NOMO-1 (cell line): Measurements from ENCODE around the gene GIPR.
A peak's percentile ranks its signal among the peaks of the same experiment; 100 is the strongest.
"Not testable (repeated sequence)": the region's sequence is repeated elsewhere in the genome, so short reads cannot be mapped to it uniquely, and the experiment has no call there.

Source experiments
- DNase-seq, 2 experiments: peaks; one replicate each; lab custom pipeline; 2025; ENCODE audit not compliant: unreplicated experiment in 2 of 2; lab: John Stamatoyannopoulos, UW

Gene GIPR

DNA sequence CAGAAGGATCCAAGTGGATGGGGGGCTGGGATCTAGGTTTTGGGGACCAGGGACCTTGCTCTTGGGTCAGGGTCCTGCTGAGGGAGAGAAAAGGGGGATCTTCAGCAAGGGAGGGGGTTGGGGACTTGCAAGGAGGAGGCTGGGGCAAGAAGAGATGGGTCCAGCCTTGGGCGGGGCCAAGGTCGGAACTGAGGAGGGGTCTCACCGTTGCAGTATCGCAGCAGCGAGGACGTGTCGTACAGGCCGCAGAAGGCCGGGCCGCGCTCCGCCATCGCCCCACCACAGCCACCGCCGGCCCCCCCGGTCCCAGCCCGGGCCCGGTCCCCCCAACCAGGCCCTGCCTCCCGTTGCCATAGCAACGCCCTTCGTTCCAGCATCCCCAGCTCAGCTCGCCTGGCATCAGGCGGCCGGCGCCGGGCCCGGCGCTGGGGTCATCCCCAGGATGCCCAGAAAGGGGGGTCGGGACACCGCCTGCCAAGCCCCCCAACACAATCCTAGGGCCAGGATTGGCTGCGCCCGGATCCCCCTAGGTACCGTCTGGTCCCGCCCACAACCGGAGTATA is 22.9 kb upstream of the GIPR start:
- no peak for DNase-seq

DNA sequence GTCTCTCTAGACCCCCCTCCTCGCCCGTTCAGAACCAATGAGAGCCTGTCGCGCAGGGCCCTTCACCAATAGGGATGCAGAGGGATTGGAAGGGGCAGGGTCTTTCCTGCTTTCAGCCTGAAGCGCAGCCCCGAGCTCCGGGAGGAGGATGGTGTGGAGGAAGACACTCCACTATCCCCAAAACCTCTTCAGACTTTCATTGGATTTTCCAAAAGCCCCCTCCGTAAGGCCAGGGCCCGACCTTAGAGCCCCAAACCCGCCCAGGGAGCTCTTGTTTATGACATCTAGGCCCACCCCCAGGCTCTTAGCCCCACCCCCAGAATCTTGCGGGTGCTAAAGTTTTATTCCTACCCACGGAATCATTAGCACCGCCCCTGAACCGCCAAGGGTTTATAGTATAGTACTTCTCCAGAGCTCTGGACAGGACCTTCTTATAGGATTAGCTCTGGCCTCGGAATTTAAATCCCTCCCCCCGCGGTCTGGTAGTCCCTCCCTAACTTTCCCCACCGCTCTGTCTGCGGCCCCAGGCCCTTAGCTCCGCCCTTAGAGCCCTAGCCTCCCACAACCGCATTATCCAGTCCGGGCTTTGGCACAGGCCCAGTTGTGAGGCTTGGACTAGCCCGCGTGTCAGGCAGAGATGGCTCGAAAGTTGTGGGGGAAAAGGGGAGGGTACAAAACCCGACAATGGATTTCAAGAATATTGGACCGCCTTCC is 22.2 kb upstream of the GIPR start:
- DNase-seq = peak in 1 of 2 experiments; percentile 43

DNA sequence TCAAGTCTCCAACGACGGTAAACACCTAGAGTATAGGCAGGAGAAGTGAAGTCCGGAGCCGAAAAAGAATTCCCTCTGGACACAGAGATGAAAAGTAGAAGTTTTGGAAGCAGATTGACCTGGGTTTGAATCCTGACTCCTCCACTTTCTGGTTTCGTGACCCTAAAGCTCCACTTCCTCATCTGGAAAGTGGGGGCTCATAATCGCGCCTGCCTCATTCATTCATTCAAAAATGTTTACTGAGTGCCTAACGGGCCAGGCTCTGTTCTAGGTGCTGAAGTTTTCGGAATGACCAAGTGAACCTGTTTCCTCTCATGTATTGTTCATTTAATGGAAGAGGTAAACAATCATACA is 21.7 kb upstream of the GIPR start:
- no peak for DNase-seq

DNA sequence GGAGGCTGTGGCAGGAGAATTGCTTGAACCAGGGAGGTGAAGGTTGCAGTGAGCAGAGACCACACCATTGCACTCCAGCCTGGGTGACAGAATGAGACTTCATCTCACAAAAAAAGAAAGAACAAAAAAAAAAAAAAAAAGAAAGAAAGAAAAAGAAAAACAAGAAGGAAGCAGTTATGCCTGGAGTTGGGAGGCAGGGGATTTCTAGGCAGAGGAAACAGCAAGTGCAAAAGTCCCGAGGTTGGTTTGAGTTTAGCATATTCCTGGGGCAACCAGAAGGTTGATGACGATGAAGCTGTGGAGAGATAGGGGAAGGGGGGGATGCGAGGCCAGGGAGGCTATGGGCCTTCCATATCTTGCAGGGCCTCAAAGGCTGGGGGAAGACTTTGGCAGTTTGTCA is 17.3 kb upstream of the GIPR start:
- DNase-seq = no peak

DNA sequence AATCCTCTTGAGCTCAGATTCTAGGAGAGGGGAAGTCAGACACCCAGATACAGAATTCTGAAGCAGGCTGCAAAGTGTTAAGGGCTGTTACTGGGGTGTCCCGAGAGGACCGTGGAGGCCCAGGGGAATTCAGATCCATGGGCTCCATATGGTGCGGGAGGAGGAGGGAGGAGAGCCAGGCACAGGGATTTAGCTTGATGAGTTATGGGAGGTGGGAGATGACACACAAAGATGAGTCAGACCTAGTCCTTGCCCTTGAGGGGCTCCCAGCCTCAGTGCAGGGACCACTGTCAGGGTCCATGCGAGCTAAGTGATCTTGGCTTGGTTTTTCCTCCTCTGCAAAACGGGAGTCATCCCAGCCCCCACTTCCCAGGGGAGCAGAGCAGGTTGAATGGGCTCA is 14.4 kb upstream of the GIPR start:
- DNase-seq = no peak

DNA sequence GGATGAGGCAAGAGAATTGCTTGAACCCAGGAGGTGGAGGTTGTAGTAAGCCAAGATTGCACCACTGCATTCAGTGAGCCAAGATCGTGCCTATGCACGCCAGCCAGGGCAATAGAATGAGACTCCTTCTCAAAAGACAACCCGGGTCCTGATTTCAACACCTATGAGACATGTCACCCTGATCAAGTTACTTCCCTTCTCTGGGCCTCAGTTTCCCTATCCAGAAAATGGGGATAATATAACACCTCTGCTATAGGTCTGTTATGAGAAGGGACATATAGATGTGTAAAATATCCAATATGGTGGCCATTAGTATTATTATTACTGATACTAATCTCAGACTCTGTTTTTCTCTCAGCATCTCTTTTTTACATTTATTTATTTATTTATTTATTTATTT is 12.9 kb upstream of the GIPR start:
- DNase-seq = no peak

DNA sequence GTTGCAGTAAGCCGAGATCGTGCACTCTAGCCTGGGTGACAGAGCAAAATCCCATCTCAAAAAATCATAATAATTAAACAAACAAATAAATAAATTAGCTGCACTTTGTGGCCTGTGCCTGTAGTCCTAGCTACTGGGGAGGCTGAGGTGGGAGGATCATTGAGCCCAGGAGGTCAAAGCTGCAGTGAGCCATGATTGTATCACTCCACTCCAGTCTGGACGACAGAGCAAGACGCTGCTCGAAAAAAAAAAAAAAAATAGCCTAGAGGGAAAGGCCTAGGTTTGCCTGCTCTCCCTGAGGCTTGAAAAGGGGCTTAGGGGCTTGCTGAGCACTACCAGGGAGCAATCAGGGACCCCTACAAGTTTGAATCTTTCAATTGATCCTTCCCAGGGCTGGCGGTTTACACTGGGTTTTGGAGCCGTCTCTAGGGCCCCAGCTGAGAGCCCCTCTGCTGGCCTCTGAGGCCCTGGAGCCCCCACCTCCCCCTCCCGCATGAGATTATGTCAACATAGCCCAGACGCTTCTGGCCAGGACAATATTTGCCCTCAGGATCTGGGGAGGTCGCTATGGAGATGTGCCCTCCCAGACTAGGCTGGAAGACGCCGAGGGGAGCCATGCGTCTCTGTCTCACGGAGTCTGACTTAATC is 10.4 kb upstream of the GIPR start:
- no peak for DNase-seq

DNA sequence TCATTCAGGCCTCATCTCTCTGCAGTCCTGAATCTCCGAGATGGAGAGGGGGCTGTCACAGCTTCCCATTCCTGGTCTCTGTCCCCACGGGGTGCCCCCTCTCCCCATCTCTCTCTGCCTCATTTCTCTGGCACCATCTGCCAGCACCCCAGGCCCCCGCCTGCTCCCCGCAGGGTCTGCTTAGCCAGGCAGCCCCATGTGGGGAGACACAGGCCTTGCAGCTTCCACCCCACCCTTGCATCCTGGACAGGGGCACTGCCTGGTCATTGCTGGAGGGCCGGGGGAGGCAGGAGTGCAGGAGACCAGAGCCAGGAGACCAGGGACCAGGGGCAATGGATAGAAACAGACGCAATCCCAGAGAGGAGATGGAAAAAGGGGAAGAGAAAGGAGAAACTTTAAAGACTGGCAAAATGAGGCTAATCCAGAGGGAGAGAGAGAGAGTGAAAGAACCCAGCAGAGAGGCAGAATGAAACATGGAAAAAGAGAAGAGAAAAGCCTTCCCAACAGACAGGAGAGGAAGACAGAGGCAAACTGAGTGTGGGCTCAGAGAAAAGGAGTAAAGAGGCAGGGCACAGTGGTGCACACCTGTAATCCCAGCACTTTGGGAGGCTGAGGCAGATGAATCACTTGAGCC is 8.8 kb upstream of the GIPR start:
- DNase-seq = no peak

DNA sequence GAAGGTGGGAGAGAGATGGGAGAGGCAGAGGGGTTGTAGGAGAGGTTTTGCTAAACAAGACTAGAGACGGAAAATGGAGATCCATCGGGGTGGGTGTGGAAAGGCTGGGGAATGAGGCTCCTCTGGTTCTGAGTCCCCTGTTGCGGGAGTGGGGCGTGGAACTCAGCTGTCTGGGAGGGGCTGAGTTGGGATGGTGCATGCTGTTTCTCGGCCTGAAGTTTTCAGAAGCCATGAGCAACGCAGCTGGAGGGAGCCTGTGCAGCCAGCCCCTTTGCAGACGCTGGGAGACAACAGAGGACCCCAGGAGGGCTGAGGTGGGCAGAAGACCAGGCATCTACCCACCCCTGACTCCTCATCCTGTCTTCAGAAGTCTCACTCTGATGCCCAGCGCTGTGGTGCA is 7.4 kb upstream of the GIPR start:
- DNase-seq = no peak

DNA sequence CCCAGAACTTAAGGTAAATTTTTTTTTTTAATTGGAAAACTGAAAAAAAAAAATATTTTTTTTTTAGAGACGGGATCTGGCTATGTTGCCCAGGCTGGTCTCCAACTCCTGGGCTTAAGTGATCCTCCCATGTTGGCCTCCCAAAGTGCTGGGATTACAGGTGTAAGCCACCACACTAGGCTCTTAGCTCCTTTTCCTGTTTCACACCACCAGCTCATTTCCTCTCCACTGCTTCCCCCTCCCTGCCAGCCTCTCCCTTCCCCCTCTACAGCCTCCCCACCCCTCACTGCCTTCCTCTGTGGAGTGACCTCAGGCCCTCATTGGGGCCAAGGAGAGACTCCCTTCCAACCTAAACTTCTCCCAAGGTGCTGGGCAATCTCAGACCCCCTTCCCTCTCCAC is 4.2 kb upstream of the GIPR start:
- DNase-seq = no peak

DNA sequence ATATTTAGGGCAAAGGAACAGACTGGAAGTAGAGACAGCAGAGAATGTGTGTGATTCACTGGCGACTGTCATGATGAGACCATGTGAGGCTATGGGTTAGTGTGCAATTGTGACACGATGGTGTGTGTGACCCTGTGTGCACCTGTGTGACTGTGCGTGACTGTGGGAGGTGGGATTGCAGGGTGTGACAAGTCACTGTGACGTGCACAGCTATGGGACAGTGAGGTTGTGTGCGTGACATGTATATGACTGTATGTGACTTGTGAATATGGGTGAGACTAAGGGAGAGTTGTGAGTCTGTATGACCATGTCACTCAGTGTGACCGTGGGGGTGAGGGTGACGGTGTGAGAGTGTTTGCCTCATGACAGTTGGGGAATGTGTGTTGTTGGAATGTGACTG is 3.4 kb upstream of the GIPR start:
- DNase-seq = no peak

DNA sequence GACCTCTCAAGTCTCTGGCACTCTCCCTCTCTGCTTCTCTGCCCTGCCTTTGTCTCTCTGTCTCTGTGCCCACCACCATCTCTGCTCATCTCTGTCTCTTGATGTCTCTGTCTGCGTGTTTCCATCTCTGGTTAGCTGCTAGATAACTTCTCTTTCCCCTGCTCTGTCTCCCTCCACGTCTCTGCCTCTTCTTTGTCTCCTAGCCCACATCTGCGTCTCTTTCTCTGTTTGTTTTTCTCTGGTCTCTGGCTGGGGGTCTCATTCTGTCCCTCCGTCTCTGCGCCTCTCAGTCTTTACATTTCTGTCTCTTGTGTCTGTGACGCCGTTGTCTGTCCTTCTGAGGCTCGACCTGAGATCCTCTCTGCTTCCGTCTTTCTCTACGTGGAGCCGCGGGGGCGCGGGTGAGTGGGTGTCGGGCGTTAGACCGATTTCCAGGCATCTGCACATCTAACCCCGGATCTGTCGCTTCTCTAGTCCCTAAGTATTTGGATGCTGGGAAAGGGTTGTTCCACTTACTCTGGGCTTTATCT is 386 bp downstream of the GIPR start:
- peak; percentile 32 to 67 for DNase-seq

DNA sequence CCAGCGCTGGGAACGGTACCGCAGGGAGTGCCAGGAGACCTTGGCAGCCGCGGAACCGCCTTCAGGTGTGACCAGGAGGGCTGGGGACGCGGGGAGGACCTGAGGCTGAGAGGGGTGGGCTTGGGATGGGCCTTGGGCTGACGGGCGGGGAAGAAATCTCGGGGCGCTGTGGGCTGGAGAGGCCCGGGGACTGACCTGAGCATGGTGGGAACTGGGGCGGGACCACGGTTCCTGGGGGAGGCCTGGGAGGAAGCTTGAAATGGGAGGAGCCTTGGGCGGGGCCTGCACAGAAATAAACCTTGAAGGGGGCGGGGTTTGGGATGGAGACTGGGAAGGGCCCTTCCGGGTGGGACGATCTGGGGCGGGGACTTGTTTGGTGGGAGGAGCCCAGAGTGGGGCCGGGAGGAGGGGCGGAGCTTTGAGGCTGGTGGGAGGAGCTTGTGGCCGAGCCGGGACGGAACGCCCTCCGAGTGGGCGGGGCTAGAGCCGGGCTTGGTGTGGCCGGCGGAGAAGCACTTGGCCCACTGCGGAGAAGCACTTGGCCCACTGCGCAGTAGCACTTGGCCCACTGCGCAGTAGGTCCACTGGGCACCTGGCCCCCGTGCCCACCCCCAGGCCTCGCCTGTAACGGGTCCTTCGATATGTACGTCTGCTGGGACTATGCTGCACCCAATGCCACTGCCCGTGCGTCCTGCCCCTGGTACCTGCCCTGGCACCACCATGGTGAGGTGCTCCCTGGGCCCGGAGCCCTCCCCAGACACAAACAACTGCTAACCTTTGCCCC is 2.8 kb downstream of the GIPR start:
- DNase-seq = peak; percentile 8 to 19

DNA sequence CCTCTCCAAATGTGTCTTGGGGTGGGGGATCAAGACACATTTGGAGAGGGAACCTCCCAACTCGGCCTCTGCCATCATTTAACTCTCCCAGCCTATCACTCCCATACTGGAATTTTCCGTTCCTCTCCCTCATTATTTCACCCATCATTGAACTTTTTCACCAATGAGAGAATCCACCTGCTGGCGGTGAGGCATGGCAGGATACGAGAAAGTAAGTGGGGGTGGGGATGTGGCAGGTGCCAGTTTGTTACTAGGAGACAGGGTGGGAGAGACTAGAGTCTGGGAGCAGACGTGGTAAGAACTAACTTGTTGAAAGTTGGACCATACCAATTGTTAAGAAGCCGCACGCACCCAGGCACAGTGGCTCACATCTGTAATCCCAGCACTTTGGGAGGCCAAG is 6.9 kb downstream of the GIPR start:
- no peak for DNase-seq

DNA sequence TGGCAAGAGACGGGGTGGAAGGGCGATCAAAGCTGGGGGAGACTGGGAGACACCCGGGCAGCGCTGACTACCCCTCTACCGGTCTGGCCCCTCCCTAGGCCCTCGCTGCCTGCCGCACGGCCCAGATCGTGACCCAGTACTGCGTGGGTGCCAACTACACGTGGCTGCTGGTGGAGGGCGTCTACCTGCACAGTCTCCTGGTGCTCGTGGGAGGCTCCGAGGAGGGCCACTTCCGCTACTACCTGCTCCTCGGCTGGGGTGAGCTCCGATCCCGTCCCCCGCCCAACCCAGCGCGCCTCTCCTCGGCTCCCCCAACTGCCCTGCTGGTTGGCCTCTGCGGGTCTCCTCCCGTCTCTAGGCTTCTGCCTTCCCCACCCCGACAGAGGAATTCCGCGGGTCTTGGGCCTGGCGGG is 8.8 kb downstream of the GIPR start:
- no peak for DNase-seq

DNA sequence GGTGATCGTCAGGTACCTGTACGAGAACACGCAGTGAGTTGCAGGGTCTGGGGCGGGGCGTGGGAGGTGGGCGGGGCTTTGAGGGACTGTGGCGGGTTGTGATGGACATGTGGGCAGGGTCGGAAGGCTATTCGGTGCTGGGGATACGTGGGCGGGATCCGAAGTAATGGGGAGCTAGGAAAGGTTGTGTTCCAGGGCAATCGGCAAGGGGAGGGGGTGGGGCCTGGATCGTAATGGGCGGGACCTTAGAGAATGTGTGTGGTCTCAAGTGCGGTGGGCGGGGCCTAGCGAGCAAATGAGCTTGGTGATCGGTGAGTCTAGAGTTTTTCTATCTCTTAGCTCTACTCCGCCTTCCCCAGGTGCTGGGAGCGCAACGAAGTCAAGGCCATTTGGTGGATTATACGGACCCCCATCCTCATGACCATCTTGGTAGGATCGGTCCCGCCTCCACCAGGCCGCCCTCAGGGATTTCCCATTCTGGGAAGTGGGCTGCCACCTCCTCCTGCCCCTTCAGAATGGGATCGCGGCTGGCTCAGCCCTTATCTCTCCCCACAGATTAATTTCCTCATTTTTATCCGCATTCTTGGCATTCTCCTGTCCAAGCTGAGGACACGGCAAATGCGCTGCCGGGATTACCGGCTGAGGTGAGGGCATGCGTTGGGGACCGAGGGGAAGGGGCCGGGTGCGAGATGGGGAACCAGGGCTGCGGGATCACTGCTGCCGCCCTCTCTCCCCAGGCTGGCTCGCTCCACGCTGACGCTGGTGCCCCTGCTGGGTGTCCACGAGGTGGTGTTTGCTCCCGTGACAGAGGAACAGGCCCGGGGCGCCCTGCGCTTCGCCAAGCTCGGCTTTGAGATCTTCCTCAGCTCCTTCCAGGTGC is 9.6 kb downstream of the GIPR start:
- no peak for DNase-seq

DNA sequence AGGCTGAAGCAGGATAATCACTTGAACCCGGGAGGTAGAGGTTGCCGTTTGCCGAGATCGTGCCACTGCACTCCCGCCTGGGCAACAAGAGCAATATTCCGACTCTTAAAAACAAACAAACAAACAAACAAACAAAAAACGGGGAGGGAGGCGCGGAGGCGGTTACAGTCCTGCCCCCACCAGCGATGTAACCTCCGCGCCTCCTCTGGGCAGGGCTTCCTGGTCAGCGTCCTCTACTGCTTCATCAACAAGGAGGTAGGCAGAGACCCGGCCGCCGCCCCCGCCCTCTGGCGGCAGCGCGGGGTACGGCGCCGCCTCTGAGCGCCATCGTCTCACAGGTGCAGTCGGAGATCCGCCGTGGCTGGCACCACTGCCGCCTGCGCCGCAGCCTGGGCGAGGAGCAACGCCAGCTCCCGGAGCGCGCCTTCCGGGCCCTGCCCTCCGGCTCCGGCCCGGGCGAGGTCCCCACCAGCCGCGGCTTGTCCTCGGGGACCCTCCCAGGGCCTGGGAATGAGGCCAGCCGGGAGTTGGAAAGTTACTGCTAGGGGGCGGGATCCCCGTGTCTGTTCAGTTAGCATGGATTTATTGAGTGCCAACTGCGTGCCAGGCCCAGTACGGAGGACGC is 13.5 kb downstream of the GIPR start:
- DNase-seq = peak; percentile 82 to 87

DNA sequence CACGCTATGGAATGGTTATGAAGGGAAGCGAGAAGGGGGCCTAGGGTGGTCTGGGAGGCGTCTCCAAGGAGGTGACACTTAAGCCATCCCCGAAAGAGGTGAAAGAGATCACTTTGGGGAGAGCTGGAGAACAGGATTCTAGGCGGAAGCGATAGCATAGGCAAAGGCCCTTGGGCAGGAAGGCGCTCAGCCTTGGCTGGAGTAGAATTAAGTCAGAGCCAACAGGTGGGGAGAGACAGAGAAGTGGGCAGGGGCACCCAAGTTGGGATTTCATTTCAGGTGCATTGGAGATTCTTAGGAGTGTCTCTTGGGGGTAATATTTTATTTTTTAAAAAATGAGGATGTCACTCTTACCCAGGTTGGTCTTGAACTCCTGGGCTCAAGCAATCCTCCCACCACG is 14.1 kb downstream of the GIPR start:
- no peak for DNase-seq

DNA sequence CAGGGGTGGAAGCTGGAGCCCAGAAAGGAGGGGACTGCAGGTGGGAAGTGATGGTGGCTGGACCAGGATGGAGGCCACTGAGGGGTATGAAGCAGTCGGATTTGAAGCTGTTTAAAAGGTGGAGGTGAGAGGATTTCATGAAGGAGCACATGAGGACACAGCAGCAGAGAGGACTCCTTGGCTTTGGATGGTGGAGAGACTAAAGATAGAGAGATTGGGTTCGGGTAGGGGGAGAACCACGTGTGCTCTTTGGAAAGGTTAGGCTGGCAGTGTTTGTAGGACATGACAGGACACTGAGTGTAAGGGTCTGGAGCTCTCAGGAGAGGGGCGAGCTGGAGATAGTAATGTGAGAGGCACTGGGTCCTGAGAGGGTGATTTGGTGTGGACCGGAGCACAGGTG is 14.9 kb downstream of the GIPR start:
- DNase-seq = no peak

DNA sequence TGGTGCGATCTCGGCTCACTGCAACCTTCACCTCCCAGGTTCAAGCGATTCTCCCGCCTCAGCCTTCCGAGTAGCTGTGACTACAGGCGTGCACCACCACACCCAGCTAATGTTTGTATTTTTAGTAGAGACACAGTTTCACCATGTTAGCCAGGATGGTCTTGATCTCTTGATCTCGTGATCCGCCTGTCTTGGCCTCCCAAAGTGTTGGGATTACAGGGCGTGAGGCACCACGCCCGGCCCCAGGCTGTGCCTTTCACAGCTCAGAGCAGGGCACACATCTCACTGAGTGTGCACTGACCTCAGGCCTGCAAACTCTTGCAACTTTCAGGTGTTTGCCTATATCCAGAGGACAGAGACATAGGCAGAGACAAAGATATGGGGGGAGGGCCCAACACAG is 17.0 kb downstream of the GIPR start:
- not testable (repeated sequence) for DNase-seq
